ENCODE measurements around the gene CLASP2.
"Not testable (repeated sequence)": the region's sequence is repeated elsewhere in the genome, so short reads cannot be mapped to it uniquely, and the experiment has no call there.

CLASP2 gene

GRCh38 chr3:33652736-33653135 is 65.3 kb downstream of the CLASP2 start:
- H3F3A ChIP-seq (ENCODE audit: insufficient read depth, low read length) = no peaks in the 10 kb centered on the region
- H3K9ac ChIP-seq (ENCODE audit: low read length) = no peak overlapping the region
- H3K27me3 ChIP-seq (replicated peaks; ENCODE audit: insufficient read depth, low read length) = no peaks in the 10 kb centered on the region
- peaks cover 2% of the 10 kb centered on the region; the same call in 1 of the 2 replicates for H3K4me1 ChIP-seq (ENCODE audit: low read length)
- H3K36me3 ChIP-seq (replicated peaks; ENCODE audit: insufficient read depth, low read length) = no peaks in the 10 kb centered on the region
- H3K4me3 ChIP-seq (ENCODE audit: low read length) = no peak overlapping the region
- no peaks in the 10 kb centered on the region for H3K9me2 ChIP-seq (replicated peaks; ENCODE audit: insufficient read depth, low read length)
- H3K4me2 ChIP-seq (ENCODE audit: low read depth, low read length) = no peak overlapping the region
- no peak for DNase-seq
- peaks cover 17% of the 10 kb centered on the region for H3K79me2 ChIP-seq (ENCODE audit: low read length)
- TF ChIP-seq EZH2 (optimal IDR thresholded peaks at IDR 0.05; ENCODE audit: low read depth, low read length) (no peak), EZH2phosphoT487 (IDR thresholded peaks at IDR 0.05; ENCODE audit: low read length) (no peak), CTCF (IDR thresholded peaks at IDR 0.05; ENCODE audit: low read length) (no peak)
- no peaks in the 10 kb centered on the region for H3K9me3 ChIP-seq (replicated peaks; ENCODE audit: insufficient read depth, low read length)
- no peak overlapping the region for H2AFZ ChIP-seq (ENCODE audit: low read length)
- no peak overlapping the region for H3K27ac ChIP-seq (ENCODE audit: low read length)
- H4K20me1 ChIP-seq (ENCODE audit: insufficient read depth, low read length) = no peaks in the 10 kb centered on the region; the same call in 1 of the 2 replicates

- H3K4me2 ChIP-seq (ENCODE audit: low read depth, low read length); H3K27ac ChIP-seq (ENCODE audit: low read length); H3K27me3 ChIP-seq (replicated peaks; ENCODE audit: insufficient read depth, low read length); H2AFZ ChIP-seq (ENCODE audit: low read length); H3K4me1 ChIP-seq (ENCODE audit: low read length); H3K9ac ChIP-seq (ENCODE audit: low read length); H3K36me3 ChIP-seq (replicated peaks; ENCODE audit: insufficient read depth, low read length); H3K9me3 ChIP-seq (replicated peaks; ENCODE audit: insufficient read depth, low read length); H3K9me2 ChIP-seq (replicated peaks; ENCODE audit: insufficient read depth, low read length); H3K4me3 ChIP-seq (ENCODE audit: low read length); H4K20me1 ChIP-seq (ENCODE audit: insufficient read depth, low read length); H3F3A ChIP-seq (ENCODE audit: insufficient read depth, low read length); DNase-seq: not testable (repeated sequence)
- peaks cover 12% of the 10 kb centered on the region; the same call in 1 of the 2 replicates for H3K79me2 ChIP-seq (ENCODE audit: low read length)
Observed at GRCh38 chr3:33651101-33651500, 67.0 kb downstream of the CLASP2 start.

GRCh38 chr3:33650495-33650894 is 67.6 kb downstream of the CLASP2 start:
- no peaks in the 10 kb centered on the region for H3F3A ChIP-seq (ENCODE audit: insufficient read depth, low read length)
- H3K9me3 ChIP-seq (replicated peaks; ENCODE audit: insufficient read depth, low read length) = no peaks in the 10 kb centered on the region
- H3K36me3 ChIP-seq (replicated peaks; ENCODE audit: insufficient read depth, low read length) = no peaks in the 10 kb centered on the region
- no peak overlapping the region for H3K4me2 ChIP-seq (ENCODE audit: low read depth, low read length)
- H4K20me1 ChIP-seq (ENCODE audit: insufficient read depth, low read length) = no peaks in the 10 kb centered on the region; the same call in 1 of the 2 replicates
- H3K27ac ChIP-seq (ENCODE audit: low read length) = no peak overlapping the region
- H3K9me2 ChIP-seq (replicated peaks; ENCODE audit: insufficient read depth, low read length) = no peaks in the 10 kb centered on the region
- H3K9ac ChIP-seq (ENCODE audit: low read length) = no peak overlapping the region
- peaks cover 9% of the 10 kb centered on the region; the same call in 1 of the 2 replicates for H3K79me2 ChIP-seq (ENCODE audit: low read length)
- no peak for TF ChIP-seq EZH2phosphoT487 (IDR thresholded peaks at IDR 0.05; ENCODE audit: low read length)
- no peak for TF ChIP-seq EZH2 (optimal IDR thresholded peaks at IDR 0.05; ENCODE audit: low read depth, low read length)
- TF ChIP-seq CTCF (IDR thresholded peaks at IDR 0.05; ENCODE audit: low read length) = no peak
- DNase-seq = no peak
- H3K4me3 ChIP-seq (ENCODE audit: low read length) = no peak overlapping the region
- H2AFZ ChIP-seq (ENCODE audit: low read length) = no peak overlapping the region
- H3K4me1 ChIP-seq (ENCODE audit: low read length) = no peaks in the 10 kb centered on the region
- H3K27me3 ChIP-seq (replicated peaks; ENCODE audit: insufficient read depth, low read length) = no peaks in the 10 kb centered on the region

GRCh38 chr3:33648793-33649192 is 69.3 kb downstream of the CLASP2 start:
- H3K9me2 ChIP-seq (replicated peaks; ENCODE audit: insufficient read depth, low read length) = no peaks in the 10 kb centered on the region
- H2AFZ ChIP-seq (ENCODE audit: low read length) = no peak overlapping the region
- no peaks in the 10 kb centered on the region for H3K4me1 ChIP-seq (ENCODE audit: low read length)
- no peak overlapping the region for H3K9ac ChIP-seq (ENCODE audit: low read length)
- H3K4me3 ChIP-seq (ENCODE audit: low read length) = no peak overlapping the region
- no peaks in the 10 kb centered on the region for H3K36me3 ChIP-seq (replicated peaks; ENCODE audit: insufficient read depth, low read length)
- H3K4me2 ChIP-seq (ENCODE audit: low read depth, low read length) = no peak overlapping the region
- no peak overlapping the region for H3K27ac ChIP-seq (ENCODE audit: low read length)
- H3K27me3 ChIP-seq (replicated peaks; ENCODE audit: insufficient read depth, low read length) = no peaks in the 10 kb centered on the region
- H3K9me3 ChIP-seq (replicated peaks; ENCODE audit: insufficient read depth, low read length) = no peaks in the 10 kb centered on the region
- TF ChIP-seq EZH2phosphoT487 (IDR thresholded peaks at IDR 0.05; ENCODE audit: low read length) = no peak
- TF ChIP-seq CTCF (IDR thresholded peaks at IDR 0.05; ENCODE audit: low read length) = no peak
- TF ChIP-seq EZH2 (optimal IDR thresholded peaks at IDR 0.05; ENCODE audit: low read depth, low read length) = no peak
- DNase-seq = no peak
- H4K20me1 ChIP-seq (ENCODE audit: insufficient read depth, low read length) = no peaks in the 10 kb centered on the region; the same call in 1 of the 2 replicates
- H3F3A ChIP-seq (ENCODE audit: insufficient read depth, low read length) = no peaks in the 10 kb centered on the region
- H3K79me2 ChIP-seq (ENCODE audit: low read length) = peaks cover 9% of the 10 kb centered on the region; the same call in 1 of the 2 replicates

Measured in MM.1S (cell line).